LHCN-M2 (cell line): Measurements from ENCODE around the gene ZNF529. TPM values are rescaled to one million over a fixed set of nuclear protein-coding genes. Genes with fewer than 3 reads are reported as not detected.

Experiments
- DNase-seq: peaks from one replicate; pipeline ENCODE4 v3.0.0-alpha.2; 2012; ENCODE audit warnings: low read depth
- total RNA-seq: library from RNA; depleted of rRNA; stranded (reverse); fragments of >200 nt; gene quantifications from 2 replicates; pipeline ENCODE4 v1.2.3, GENCODE V29; 2014; rRNA removed

The ZNF529 gene
- total RNA-seq, 1 experiment from 2014 or later, result 6.3 TPM

DNA sequence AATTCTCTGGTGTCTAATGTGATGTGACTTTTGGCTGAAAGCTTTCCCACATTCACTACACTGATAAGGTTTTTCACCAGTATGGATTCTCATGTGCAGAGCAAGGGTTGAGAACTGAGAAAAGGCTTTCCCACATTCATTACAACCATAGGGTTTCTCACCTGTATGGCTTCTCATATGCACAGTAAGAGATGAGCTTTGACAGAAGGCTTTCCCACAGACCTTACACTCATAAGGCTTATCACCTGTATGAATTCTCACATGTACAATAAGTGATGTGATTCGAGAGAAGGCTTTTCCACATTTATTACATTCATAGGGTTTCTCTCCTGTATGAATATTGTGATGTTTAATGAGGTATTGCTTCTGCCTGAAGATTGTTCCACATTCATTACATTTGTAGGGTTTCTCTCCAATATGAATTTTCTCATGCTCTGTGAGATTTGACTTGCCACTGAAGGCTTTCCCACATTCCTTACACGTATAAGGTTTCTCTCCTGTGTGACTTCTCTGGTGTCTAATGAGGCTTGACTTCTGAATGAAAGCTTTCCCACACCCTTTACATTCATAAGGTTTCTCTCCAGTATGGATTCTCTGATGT, 59.0 kb downstream of the ZNF529 start:
- no peak for DNase-seq

DNA sequence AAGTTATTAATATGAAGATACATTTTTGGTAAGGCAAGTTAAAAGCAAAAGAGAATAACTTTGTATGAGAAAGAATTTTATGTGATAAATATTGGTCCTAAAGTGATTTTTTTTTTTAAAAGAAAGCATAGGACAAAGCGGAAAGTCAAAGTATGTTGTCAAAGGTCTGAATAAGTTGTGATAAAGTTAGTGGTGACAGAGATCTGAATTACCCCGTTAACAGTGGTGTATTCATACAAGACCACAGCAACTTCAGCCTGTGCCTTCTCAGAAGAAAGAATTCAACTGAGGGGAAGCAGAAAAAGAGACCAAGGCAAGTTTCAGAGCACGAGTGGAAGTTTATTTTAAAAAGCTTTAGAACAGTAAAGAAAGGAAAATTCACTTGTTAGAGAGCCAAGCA, 64.8 kb downstream of the ZNF529 start:
- no peak for DNase-seq

DNA sequence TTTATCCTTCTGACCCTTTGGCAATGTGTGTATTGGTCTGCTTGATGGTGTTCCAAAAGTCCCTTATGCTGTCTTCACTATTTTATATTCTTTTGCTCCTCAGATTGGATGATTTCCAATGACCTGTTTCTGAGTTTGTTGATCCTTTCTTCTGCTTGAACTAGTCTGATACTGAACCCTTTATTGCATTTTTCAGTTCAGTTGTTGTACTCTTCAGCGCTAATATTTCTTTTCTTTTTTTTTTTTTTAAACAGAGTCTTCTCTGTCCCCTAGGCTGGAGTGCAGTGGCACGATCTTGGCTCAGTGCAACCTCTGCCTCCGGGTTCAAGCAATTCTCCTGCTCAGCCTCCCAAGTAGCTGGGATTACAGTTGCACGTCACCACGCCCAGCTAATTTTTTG, 71.1 kb downstream of the ZNF529 start:
- DNase-seq, result no peak

DNA sequence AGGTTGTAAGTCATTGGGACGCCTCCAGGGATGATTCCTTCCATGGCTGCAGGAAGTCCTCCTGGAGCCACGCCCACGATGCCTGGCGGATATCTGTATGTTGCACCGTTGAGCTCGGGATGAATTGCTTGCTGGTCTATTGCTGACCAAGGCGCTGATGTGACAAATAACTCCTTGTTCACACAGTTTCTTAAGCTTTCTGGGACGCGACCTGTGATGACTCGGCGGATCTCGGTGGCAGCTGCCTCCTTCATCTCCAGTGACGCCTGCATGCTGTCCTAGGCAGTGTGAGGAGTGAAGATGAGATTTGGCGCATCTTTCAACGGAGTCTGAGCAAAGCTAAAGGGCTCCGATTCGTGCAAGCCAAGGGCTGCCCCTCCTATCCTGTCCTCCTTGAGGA, 76.1 kb downstream of the ZNF529 start:
- DNase-seq, result no peak

Other genes starting within 250 kb of the ZNF529 start
- gene ZFP14, start 194.1 kb downstream of the ZNF529 start, total RNA-seq, result 1.9 and 3.2 TPM in 2 replicates
- gene ZFP82, start 154.6 kb downstream of the ZNF529 start, total RNA-seq, result 2.2 and 3.4 TPM in 2 replicates
- 6.6 and 11.2 TPM in 2 replicates for gene ZNF566, start 83.7 kb downstream of the ZNF529 start, total RNA-seq
- 13.5 and 14.5 TPM in 2 replicates for gene ZNF260, start 45.0 kb downstream of the ZNF529 start, total RNA-seq
- gene ZNF382, start 32.0 kb upstream of the ZNF529 start, total RNA-seq, result 4.0 and 5.4 TPM in 2 replicates
- 13.2 and 14.0 TPM in 2 replicates for gene ZNF461, start 93.5 kb upstream of the ZNF529 start, total RNA-seq
- gene ZNF567, start 114.3 kb upstream of the ZNF529 start, total RNA-seq, result 5.1 TPM in 2 replicates
- 6.9 and 10.3 TPM in 2 replicates for gene ZNF850, start 199.5 kb upstream of the ZNF529 start, total RNA-seq